ENCODE measurements around the gene DNAI2.

DNA sequence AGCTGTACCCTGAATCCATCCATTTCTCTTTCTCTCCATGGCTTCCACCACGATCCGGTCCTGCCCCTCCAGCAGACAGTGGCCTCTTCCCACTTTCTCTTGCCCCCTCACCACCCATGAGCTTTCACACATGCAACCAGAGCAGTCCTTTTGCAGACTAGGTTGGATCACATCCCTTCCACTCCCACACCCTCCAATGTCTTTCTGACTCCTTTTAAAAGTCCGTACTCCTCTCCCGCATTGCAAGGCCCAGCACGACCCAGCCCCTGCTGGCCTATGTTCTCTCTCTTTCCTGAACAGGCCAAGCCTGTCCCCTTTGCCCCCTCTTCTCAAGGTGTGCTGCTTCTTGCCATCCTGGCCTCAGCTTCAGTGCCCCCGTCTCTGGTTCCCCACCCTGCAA lies 22.5 kb upstream of the DNAI2 start:
- TF ChIP-seq, protein P1, sequence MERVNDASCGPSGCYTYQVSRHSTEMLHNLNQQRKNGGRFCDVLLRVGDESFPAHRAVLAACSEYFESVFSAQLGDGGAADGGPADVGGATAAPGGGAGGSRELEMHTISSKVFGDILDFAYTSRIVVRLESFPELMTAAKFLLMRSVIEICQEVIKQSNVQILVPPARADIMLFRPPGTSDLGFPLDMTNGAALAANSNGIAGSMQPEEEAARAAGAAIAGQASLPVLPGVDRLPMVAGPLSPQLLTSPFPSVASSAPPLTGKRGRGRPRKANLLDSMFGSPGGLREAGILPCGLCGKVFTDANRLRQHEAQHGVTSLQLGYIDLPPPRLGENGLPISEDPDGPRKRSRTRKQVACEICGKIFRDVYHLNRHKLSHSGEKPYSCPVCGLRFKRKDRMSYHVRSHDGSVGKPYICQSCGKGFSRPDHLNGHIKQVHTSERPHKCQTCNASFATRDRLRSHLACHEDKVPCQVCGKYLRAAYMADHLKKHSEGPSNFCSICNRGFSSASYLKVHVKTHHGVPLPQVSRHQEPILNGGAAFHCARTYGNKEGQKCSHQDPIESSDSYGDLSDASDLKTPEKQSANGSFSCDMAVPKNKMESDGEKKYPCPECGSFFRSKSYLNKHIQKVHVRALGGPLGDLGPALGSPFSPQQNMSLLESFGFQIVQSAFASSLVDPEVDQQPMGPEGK (tag by site-specific recombination; IDR thresholded peaks at IDR 0.05): no peak
- no peak for TF ChIP-seq ZNF664 (tag by site-specific recombination; IDR thresholded peaks at IDR 0.05)
- TF ChIP-seq, protein P2, sequence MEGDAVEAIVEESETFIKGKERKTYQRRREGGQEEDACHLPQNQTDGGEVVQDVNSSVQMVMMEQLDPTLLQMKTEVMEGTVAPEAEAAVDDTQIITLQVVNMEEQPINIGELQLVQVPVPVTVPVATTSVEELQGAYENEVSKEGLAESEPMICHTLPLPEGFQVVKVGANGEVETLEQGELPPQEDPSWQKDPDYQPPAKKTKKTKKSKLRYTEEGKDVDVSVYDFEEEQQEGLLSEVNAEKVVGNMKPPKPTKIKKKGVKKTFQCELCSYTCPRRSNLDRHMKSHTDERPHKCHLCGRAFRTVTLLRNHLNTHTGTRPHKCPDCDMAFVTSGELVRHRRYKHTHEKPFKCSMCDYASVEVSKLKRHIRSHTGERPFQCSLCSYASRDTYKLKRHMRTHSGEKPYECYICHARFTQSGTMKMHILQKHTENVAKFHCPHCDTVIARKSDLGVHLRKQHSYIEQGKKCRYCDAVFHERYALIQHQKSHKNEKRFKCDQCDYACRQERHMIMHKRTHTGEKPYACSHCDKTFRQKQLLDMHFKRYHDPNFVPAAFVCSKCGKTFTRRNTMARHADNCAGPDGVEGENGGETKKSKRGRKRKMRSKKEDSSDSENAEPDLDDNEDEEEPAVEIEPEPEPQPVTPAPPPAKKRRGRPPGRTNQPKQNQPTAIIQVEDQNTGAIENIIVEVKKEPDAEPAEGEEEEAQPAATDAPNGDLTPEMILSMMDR (tag by site-specific recombination; IDR thresholded peaks at IDR 0.05): no peak
- no peak for TF ChIP-seq ZNF404 (tag by site-specific recombination; IDR thresholded peaks at IDR 0.05)
- TF ChIP-seq ZNF335 (tag by site-specific recombination; conservative IDR thresholded peaks at IDR 0.05): no peak
- no peak for TF ChIP-seq ZNF140 (tag by site-specific recombination; IDR thresholded peaks at IDR 0.05)
- TF ChIP-seq, protein P3, sequence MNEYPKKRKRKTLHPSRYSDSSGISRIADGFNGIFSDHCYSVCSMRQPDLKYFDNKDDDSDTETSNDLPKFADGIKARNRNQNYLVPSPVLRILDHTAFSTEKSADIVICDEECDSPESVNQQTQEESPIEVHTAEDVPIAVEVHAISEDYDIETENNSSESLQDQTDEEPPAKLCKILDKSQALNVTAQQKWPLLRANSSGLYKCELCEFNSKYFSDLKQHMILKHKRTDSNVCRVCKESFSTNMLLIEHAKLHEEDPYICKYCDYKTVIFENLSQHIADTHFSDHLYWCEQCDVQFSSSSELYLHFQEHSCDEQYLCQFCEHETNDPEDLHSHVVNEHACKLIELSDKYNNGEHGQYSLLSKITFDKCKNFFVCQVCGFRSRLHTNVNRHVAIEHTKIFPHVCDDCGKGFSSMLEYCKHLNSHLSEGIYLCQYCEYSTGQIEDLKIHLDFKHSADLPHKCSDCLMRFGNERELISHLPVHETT (tag by site-specific recombination; IDR thresholded peaks at IDR 0.05): no peak
